GM12878 (cell line): Measurements from ENCODE around the gene INHA. TPM values are rescaled to one million over a fixed set of nuclear protein-coding genes. Genes with fewer than 3 reads are reported as not detected.

Experiments
- ATAC-seq: fragments of 200-7000 bp; cut with Tn5 transposase; 3 replicates; pipeline ENCODE4 v1.9.1; 2020; ENCODE audit warnings: mild to moderate bottlenecking, moderate library complexity
- BruUV-seq: library from RNA; stranded (reverse); fragments of 400-500 nt; replicated peaks from 2 replicates; lab custom pipeline; 2021; lab: Mats Ljungman, UMichigan
- CTCF ChIA-PET: fragments of 300-600 bp; sonication (Branson Sonifier 250); formaldehyde crosslinking; extraction: SDS; loops from one replicate; lab custom pipeline; 2021; ENCODE audit warnings: inconsistent platforms; lab: Yijun Ruan, JAX
- POLR2A ChIA-PET: fragments of 350-600 bp; formaldehyde crosslinking; extraction: SDS; loops from one replicate; lab custom pipeline; 2021; ENCODE audit warnings: inconsistent platforms; lab: Charles Lee
- RAD21 ChIA-PET: fragments of 300-600 bp; sonication (Branson Sonifier 250); formaldehyde crosslinking; loops from one replicate; lab custom pipeline; 2023; ENCODE audit warnings: antibody characterized with exemption; ENCODE audit not compliant: unreplicated experiment; lab: Charles Lee
- SMC1A ChIA-PET: fragments of 300-600 bp; sonication (Branson Sonifier 250); formaldehyde crosslinking; loops from one replicate; lab custom pipeline; 2023; ENCODE audit not compliant: unreplicated experiment, uncharacterized antibody; lab: Charles Lee
- DNase-seq: peaks from one replicate; pipeline ENCODE4 v3.0.0-alpha.2; 2011; ENCODE audit warnings: low read depth, low spot score
- FAIRE-seq: peaks from 3 replicates; lab custom pipeline; 2011; peaks lifted over from hg19 to GRCh38; lab: Jason Lieb, UNC
- H2AFZ ChIP-seq: 2 replicates; pipeline ENCODE4 v1.6.0; 2011; ENCODE audit warnings: low read depth, low read length, control low read depth; ENCODE audit not compliant: control insufficient read depth
- H3K27ac ChIP-seq: 2 replicates; pipeline ENCODE4 v1.5.1; 2011; ENCODE audit warnings: control low read depth; ENCODE audit not compliant: control insufficient read depth, insufficient read depth
- H3K27me3 ChIP-seq, 2 experiments: replicated peaks in 1 of 2; 2 replicates each; pipeline versions ENCODE4 v1.6.0 to v1.6.1; 2011; ENCODE audit warnings: low read length in 1 of 2; ENCODE audit not compliant: control insufficient read depth in 2 of 2, insufficient read depth in 2 of 2
- H3K36me3 ChIP-seq, 2 experiments: 2 replicates each; pipeline ENCODE4 v1.5.1; 2011; ENCODE audit warnings: low read length in 1 of 2; ENCODE audit not compliant: control insufficient read depth in 2 of 2, insufficient read depth in 2 of 2
- H3K4me1 ChIP-seq: 2 replicates; pipeline ENCODE4 v1.6.1; 2011; ENCODE audit warnings: mild to moderate bottlenecking, low read length, moderate library complexity, mixed read lengths; ENCODE audit not compliant: control insufficient read depth, insufficient read depth
- H3K4me2 ChIP-seq: 2 replicates; pipeline ENCODE4 v1.6.0; 2011; ENCODE audit warnings: control low read depth; ENCODE audit not compliant: control insufficient read depth, insufficient read depth
- H3K4me3 ChIP-seq: fragments of 200-600 bp; sonication (generic); 2 replicates; pipeline ENCODE4 v1.5.1; 2016
- H3K79me2 ChIP-seq: 2 replicates; pipeline ENCODE4 v1.6.0; 2011; ENCODE audit warnings: low read length; ENCODE audit not compliant: control insufficient read depth, insufficient read depth
- H3K9ac ChIP-seq: 2 replicates; pipeline ENCODE4 v1.8.0; 2011; ENCODE audit warnings: low read length, control low read depth, mixed read lengths; ENCODE audit not compliant: control insufficient read depth, insufficient read depth
- H3K9me3 ChIP-seq: replicated peaks from 3 replicates; pipeline ENCODE4 v1.5.1; 2011; ENCODE audit warnings: mild to moderate bottlenecking, low read length; ENCODE audit not compliant: control insufficient read depth, insufficient read depth
- H4K20me1 ChIP-seq: 2 replicates; pipeline ENCODE4 v1.6.0; 2011; ENCODE audit not compliant: control insufficient read depth, insufficient read depth
- BCL11A ChIP-seq: IDR thresholded peaks from 2 replicates; pipeline ENCODE4 v1.6.1; 2011; ENCODE audit warnings: low read depth, low read length
- BMI1 ChIP-seq: fragments of 450-650 bp; IDR thresholded peaks from 2 replicates; pipeline ENCODE4 v1.6.1; 2016; ENCODE audit warnings: mild to moderate bottlenecking, moderate library complexity, borderline replicate concordance
- BRCA1 ChIP-seq: IDR thresholded peaks from 2 replicates; pipeline ENCODE4 v1.6.1; 2011; ENCODE audit warnings: low read depth, low read length, improper control_type of control experiment
- CTCF ChIP-seq, 3 experiments: IDR thresholded peaks in 2 of 3; conservative IDR thresholded peaks in 1 of 3; 2 replicates each; pipeline ENCODE4 v1.5.1; 2011; ENCODE audit warnings: low read depth in 3 of 3, low read length in 3 of 3, mild to moderate bottlenecking in 3 of 3, control low read depth in 2 of 3, moderate library complexity in 2 of 3, inconsistent platforms in 1 of 3, mixed read lengths in 1 of 3; ENCODE audit not compliant: control insufficient read depth in 2 of 3, insufficient read depth in 1 of 3; ENCODE audit errors: extremely low read depth in 1 of 3
- E2F4 ChIP-seq: IDR thresholded peaks from 2 replicates; pipeline ENCODE4 v1.6.1; 2012; ENCODE audit warnings: low read depth, low read length, improper control_type of control experiment
- FOXM1 ChIP-seq: IDR thresholded peaks from 2 replicates; pipeline ENCODE4 v1.6.1; 2012; ENCODE audit warnings: low read depth, mild to moderate bottlenecking, inconsistent platforms, low read length, moderate library complexity
- IKZF1 ChIP-seq: fragments of 450-650 bp; conservative IDR thresholded peaks from 2 replicates; pipeline ENCODE4 v1.6.1; 2017; ENCODE audit warnings: antibody characterized with exemption, mild to moderate bottlenecking
- KDM1A ChIP-seq: fragments of 200-600 bp; sonication (generic); IDR thresholded peaks from 2 replicates; pipeline ENCODE4 v1.6.1; 2016; ENCODE audit warnings: borderline replicate concordance
- KLF5 ChIP-seq: fragments of 450-650 bp; IDR thresholded peaks from 2 replicates; pipeline ENCODE4 v1.6.1; 2014; ENCODE audit warnings: mild to moderate bottlenecking; ENCODE audit not compliant: partially characterized antibody
- PBX3 ChIP-seq: IDR thresholded peaks from 2 replicates; pipeline ENCODE4 v1.6.1; 2011; ENCODE audit warnings: mild to moderate bottlenecking, low read depth, low read length, moderate library complexity; ENCODE audit not compliant: insufficient replicate concordance
- RB1 ChIP-seq: fragments of 450-650 bp; formaldehyde crosslinking; IDR thresholded peaks from 2 replicates; pipeline ENCODE4 v1.6.1; 2017; ENCODE audit warnings: mild to moderate bottlenecking, borderline replicate concordance
- RELA ChIP-seq: fragments of 450-650 bp; IDR thresholded peaks from 2 replicates; pipeline ENCODE4 v1.8.0; 2014; ENCODE audit warnings: borderline replicate concordance; ENCODE audit not compliant: partially characterized antibody
- SMC3 ChIP-seq: IDR thresholded peaks from 2 replicates; pipeline ENCODE4 v1.6.1; 2011; ENCODE audit warnings: low read length, improper control_type of control experiment, borderline replicate concordance
- USF1 ChIP-seq: IDR thresholded peaks from 2 replicates; pipeline ENCODE4 v1.6.1; 2011; ENCODE audit warnings: borderline replicate concordance, low read depth, mild to moderate bottlenecking, moderate library complexity, mixed read lengths, low read length; ENCODE audit not compliant: insufficient read depth; ENCODE audit errors: extremely low read length
- ZNF274 ChIP-seq: IDR thresholded peaks from one replicate; pipeline ENCODE4 v1.8.0; 2011; ENCODE audit not compliant: insufficient read length, insufficient read depth
- ZNF687 ChIP-seq: fragments of 450-650 bp; IDR thresholded peaks from 2 replicates; pipeline ENCODE4 v1.6.1; 2017; ENCODE audit warnings: mild to moderate bottlenecking, moderate library complexity
- WGBS: methylation state at CpG from one replicate; pipeline ENCODE4 v1.1.6; 2016; ENCODE audit warnings: low lambda C conversion rate; ENCODE audit not compliant: insufficient replicate concordance, insufficient coverage; ENCODE audit errors: missing lambda C conversion rate; 5-methylcytosine and 5-hydroxymethylcytosine counted together
- in situ Hi-C: fragments of 300-500 bp; cut with MboI; formaldehyde crosslinking; loops from 9 replicates; pipeline ENCODE4 v1.14.3; 2018; ENCODE audit warnings: mixed read lengths
- intact Hi-C: fragments of 100-400 bp; cut with micrococcal nuclease; formaldehyde crosslinking; loops from one replicate; pipeline ENCODE4 v1.14.2; 2022; ENCODE audit not compliant: unreplicated experiment
- polyA plus RNA-seq, 11 experiments: library from polyadenylated mRNA; depleted of rRNA in 4 of 11; unstranded in 6 of 11; stranded (reverse) in 5 of 11; fragments of >200 nt; fragmentation: Nextera tagmentation in 4 of 11; fragmentation: Illumina TruSeq in 1 of 11; extraction: Ambion mirVana in 4 of 11; extraction: Trizol in 1 of 11; gene quantifications; 1 replicate in 1 of 11; 2 replicates in 10 of 11; pipeline versions ENCODE4 v1.2.1 to v1.2.3, GENCODE V29; 2011 to 2016; ENCODE audit warnings: inconsistent platforms in 2 of 11, missing spikeins in 2 of 11, low read depth in 1 of 11
- total RNA-seq, 4 experiments: library from RNA; depleted of rRNA in 3 of 4; stranded (reverse); fragments of >200 nt in 3 of 4; fragmentation: Illumina TruSeq in 1 of 4; extraction: Trizol in 1 of 4; gene quantifications; 2 replicates each; pipeline versions ENCODE4 v1.2.1 to v1.2.3, GENCODE V29; 2013 to 2021

The INHA gene
- total and polyA plus RNA-seq, 10 of the 15 experiments (the other 5 are each of a cell fraction or from before 2014, with no cell fraction given), result not detected

GRCh38 chr2:219549619-219550018 lies 22.5 kb upstream of the INHA start:
- SMC1A ChIA-PET, result no interaction called here
- no TSS peak for BruUV-seq
- H3K27ac ChIP-seq, result no peak overlapping the region
- no peak overlapping the region for H3K9ac ChIP-seq
- DNase-seq (no peak), ATAC-seq (no peak), FAIRE-seq (no peak)
- H3K4me3 ChIP-seq, result no peak overlapping the region
- no peaks in the 10 kb centered on the region; the same call in 1 of the 2 replicates for H3K4me1 ChIP-seq
- H4K20me1 ChIP-seq, result no peaks in the 10 kb centered on the region; the same call in 1 of the 2 replicates
- peaks cover 8% of the 10 kb centered on the region in 2 experiments for H3K27me3 ChIP-seq
- H3K4me2 ChIP-seq, result no peak overlapping the region
- no peak overlapping the region for H2AFZ ChIP-seq
- H3K9me3 ChIP-seq, result no peaks in the 10 kb centered on the region; the same call in 2 of the 3 replicates
- WGBS, result 32% methylated on average over 9 of the region's 9 CpGs
- in situ Hi-C loops, result no loop called here
- RAD21 ChIA-PET, result no interaction called here
- no peaks in the 10 kb centered on the region for H3K79me2 ChIP-seq
- no peaks in the 10 kb centered on the region for H3K36me3 ChIP-seq
- CTCF ChIA-PET, result interaction anchor here (2.2 kb wide), 1 partner anchor 11 kb away, joined by 6 read pairs; no protein-coding TSS in a partner anchor
- intact Hi-C loops, result no loop called here
- POLR2A ChIA-PET, result no interaction called here
- TF ChIP-seq BRCA1, result no peak
- no peak for TF ChIP-seq FOXM1
- TF ChIP-seq RB1, result no peak
- no peak for TF ChIP-seq KDM1A
- no peak for TF ChIP-seq PBX3
- no peak for TF ChIP-seq KLF5
- no peak for TF ChIP-seq IKZF1
- TF ChIP-seq ZNF274, result no peak
- TF ChIP-seq RELA, result no peak
- no peak for TF ChIP-seq CTCF (IDR thresholded peaks at IDR 0.05 in 2 of 3, conservative IDR thresholded peaks at IDR 0.05 in 1 of 3; ENCODE audit: control insufficient read depth in 2 of 3, extremely low read depth in 1 of 3, insufficient read depth in 1 of 3, low read depth in 3 of 3, low read length in 3 of 3)
- TF ChIP-seq SMC3, result no peak
- no peak for TF ChIP-seq USF1
- no peak for TF ChIP-seq ZNF687
- no peak for TF ChIP-seq BCL11A
- TF ChIP-seq E2F4, result no peak
- TF ChIP-seq BMI1, result no peak
